Transverse colon (tissue), 4 donors: ENCODE results near the gene PLA2G4B. TPM values are rescaled to one million over a fixed set of nuclear protein-coding genes. Genes with fewer than 3 reads are reported as not detected.

ENCODE experiments used
- DNase-seq: peaks from one replicate; pipeline ENCODE4 v3.0.0-alpha.2; 2019
- H3K27ac ChIP-seq, 4 donors: fragments of 200-600 bp; sonication (generic); 2 replicates each; pipeline ENCODE4 v1.5.1; 2016 to 2018; ENCODE audit warnings: inconsistent platforms in 4 of 4
- H3K27me3 ChIP-seq: fragments of 200-600 bp; sonication (generic); 2 replicates; pipeline ENCODE4 v1.5.1; 2017; ENCODE audit warnings: inconsistent platforms
- H3K36me3 ChIP-seq, 4 donors: fragments of 200-600 bp; sonication (generic); 2 replicates each; pipeline ENCODE4 v1.5.1; 2017 to 2019; ENCODE audit warnings: inconsistent platforms in 4 of 4
- H3K4me1 ChIP-seq, 4 donors: fragments of 200-600 bp; sonication (generic); 2 replicates each; pipeline ENCODE4 v1.5.1; 2017 to 2020; ENCODE audit warnings: inconsistent platforms in 4 of 4
- H3K4me3 ChIP-seq, 4 donors: fragments of 200-600 bp; sonication (generic); 1 replicate in 1 of 4; 2 replicates in 3 of 4; pipeline versions ENCODE4 v1.5.1 to v1.6.1; 2017 to 2019; ENCODE audit warnings: inconsistent platforms in 4 of 4
- H3K9me3 ChIP-seq, 2 donors: fragments of 200-600 bp; sonication (generic); 2 replicates each; pipeline ENCODE4 v1.5.1; 2017 to 2019; ENCODE audit warnings: inconsistent platforms in 2 of 2
- CTCF ChIP-seq, 5 experiments: fragments of 200-600 bp in 3 of 5; fragments of 450-650 bp in 2 of 5; sonication (generic) in 3 of 5; IDR thresholded peaks; 1 replicate in 2 of 5; 2 replicates in 3 of 5; pipeline ENCODE4 v1.5.1; 2016 to 2017; ENCODE audit warnings: antibody characterized with exemption in 5 of 5, inconsistent platforms in 3 of 5, mild to moderate bottlenecking in 2 of 5, moderate library complexity in 1 of 5
- EP300 ChIP-seq: sonication (generic); formaldehyde crosslinking; IDR thresholded peaks from one replicate; pipeline ENCODE4 v1.6.1; 2017; ENCODE audit warnings: antibody characterized with exemption, low read depth
- POLR2A ChIP-seq: fragments of 450-650 bp; IDR thresholded peaks from one replicate; pipeline ENCODE4 v1.6.1; 2016; ENCODE audit warnings: antibody characterized with exemption, mild to moderate bottlenecking, moderate library complexity
- POLR2AphosphoS5 ChIP-seq, 3 donors: sonication (generic); formaldehyde crosslinking; IDR thresholded peaks; one replicate each; pipeline ENCODE4 v1.6.1; 2016; ENCODE audit warnings: antibody characterized with exemption in 3 of 3
- WGBS, 2 donors: methylation state at CpG; one replicate each; pipeline ENCODE4 v1.1.5; 2018; ENCODE audit warnings: low coverage in 1 of 2; 5-methylcytosine and 5-hydroxymethylcytosine counted together
- in situ Hi-C, 4 donors: fragments of 200-750 bp; cut with MboI; loops; one replicate each; pipeline versions ENCODE4 v1.15.0 to v1.15.1; 2017; ENCODE audit warnings: low sequenced_read_pairs in 3 of 4, low pct_ligation_motif_present in 1 of 4, low pct_unique_long_range_greater_than_20kb in 1 of 4
- intact Hi-C: fragments of 100-400 bp; cut with DNase I; formaldehyde crosslinking; loops from one replicate; pipeline ENCODE4 v1.15.1; 2023; ENCODE audit warnings: low total_unique reads
- total RNA-seq, 4 donors: library from RNA; depleted of rRNA; stranded (reverse); fragments of >200 nt; gene quantifications; one replicate each; pipeline ENCODE4 v1.1.0, GENCODE V29; 2016

Gene PLA2G4B
- total RNA-seq, 4 donors from 2014 or later: 1.6 to 5.2 (median 3.5) TPM; not detected in 1

GRCh38 chr15:41813426-41813825, 25.2 kb upstream of the PLA2G4B start:
- DNase-seq: no peak
- intact Hi-C loops: loop anchor here (5.0 kb wide), 1 partner anchor 206 kb away; no protein-coding TSS in a partner anchor
- Histone ChIP-seq H3K36me3 (peaks cover 0 to 23% (median 7%) of the 10 kb centered on the region in 4 donors), H3K4me1 (peaks cover 0 to 4% (median 1%) of the 10 kb centered on the region in 4 donors), H3K4me3 (no peak overlapping the region), H3K9me3 (no peaks in the 10 kb centered on the region), H3K27me3 (no peaks in the 10 kb centered on the region), H3K27ac (no peak overlapping the region)
- 94 to 100% methylated on average over 1 to 8 of the region's 8 CpGs for WGBS, 2 donors
- TF ChIP-seq POLR2AphosphoS5 (IDR thresholded peaks at IDR 0.05) (no peak), EP300 (no peak), POLR2A (no peak), CTCF (IDR thresholded peaks at IDR 0.05) (no peak)
- in situ Hi-C loops: loop anchor here in 2 of 4 donors (25.0 kb wide), 1 partner anchor 201 kb away; no protein-coding TSS in a partner anchor

- Histone ChIP-seq H3K4me3 (no peak overlapping the region), H3K27ac (no peak overlapping the region), H3K27me3 (no peaks in the 10 kb centered on the region), H3K4me1 (peaks cover 0 to 4% (median 1%) of the 10 kb centered on the region in 4 donors), H3K9me3 (no peaks in the 10 kb centered on the region), H3K36me3 (peaks cover 0 to 23% (median 11%) of the 10 kb centered on the region in 4 donors)
- intact Hi-C loops (loop anchor here (5.0 kb wide), 1 partner anchor 207 kb away; no protein-coding TSS in a partner anchor), in situ Hi-C loops (loop anchor here in 2 of 4 donors (25.0 kb wide), 1 partner anchor 202 kb away; no protein-coding TSS in a partner anchor)
- TF ChIP-seq POLR2AphosphoS5 (IDR thresholded peaks at IDR 0.05) (no peak), CTCF (IDR thresholded peaks at IDR 0.05) (no peak), POLR2A (no peak)
- DNase-seq: no peak
- WGBS, 2 donors: 77 to 85% methylated on average over 5 of the region's 5 CpGs
Observed at GRCh38 chr15:41814534-41814933, 24.1 kb upstream of the PLA2G4B start.

GRCh38 chr15:41816788-41817187, 21.9 kb upstream of the PLA2G4B start:
- no peak for DNase-seq
- H3K4me1 ChIP-seq: no peaks in the 10 kb centered on the region
- TF ChIP-seq CTCF (IDR thresholded peaks at IDR 0.05): no peak
- TF ChIP-seq POLR2AphosphoS5 (IDR thresholded peaks at IDR 0.05): no peak
- TF ChIP-seq EP300: no peak
- no peak for TF ChIP-seq POLR2A
- WGBS, 2 donors: 95% methylated on average over 9 of the region's 9 CpGs; no CpG with 5 or more reads in 1 of the 2 donors
- no peak overlapping the region for H3K27ac ChIP-seq
- H3K4me3 ChIP-seq: no peak overlapping the region
- intact Hi-C loops: no loop called here
- in situ Hi-C loops: loop anchor here in 2 of 4 donors (25.0 kb wide), 1 partner anchor 204 kb away; no protein-coding TSS in a partner anchor
- H3K9me3 ChIP-seq: no peaks in the 10 kb centered on the region
- no peaks in the 10 kb centered on the region for H3K27me3 ChIP-seq
- H3K36me3 ChIP-seq: peaks cover 0 to 23% (median 11%) of the 10 kb centered on the region in 4 donors

- WGBS, 2 donors: 92% methylated on average over 14 of the region's 14 CpGs; no CpG with 5 or more reads in 1 of the 2 donors
- intact Hi-C loops: no loop called here
- Histone ChIP-seq H3K4me1 (no peaks in the 10 kb centered on the region), H3K27ac (no peak overlapping the region), H3K4me3 (no peak overlapping the region), H3K27me3 (no peaks in the 10 kb centered on the region), H3K9me3 (no peaks in the 10 kb centered on the region), H3K36me3 (peaks cover 0 to 23% (median 11%) of the 10 kb centered on the region in 4 donors)
- TF ChIP-seq CTCF (IDR thresholded peaks at IDR 0.05): no peak
- no peak for TF ChIP-seq EP300
- no peak for TF ChIP-seq POLR2AphosphoS5 (IDR thresholded peaks at IDR 0.05)
- no peak for TF ChIP-seq POLR2A
- in situ Hi-C loops: loop anchor here in 2 of 4 donors (25.0 kb wide), 1 partner anchor 205 kb away; no protein-coding TSS in a partner anchor
- no peak for DNase-seq
Observed at GRCh38 chr15:41817327-41817726, 21.3 kb upstream of the PLA2G4B start.
